Measurements from ENCODE around the gene PDE4D.
"Not testable (repeated sequence)": the region's sequence is repeated elsewhere in the genome, so short reads cannot be mapped to it uniquely, and the experiment has no call there.

Gene PDE4D

GRCh38 chr5:59071755-59072549, 821.6 kb downstream of the PDE4D start:
- no peak for DNase-seq (ENCODE audit: low read depth in 2 of 2)

- no peak for DNase-seq (ENCODE audit: low read depth in 2 of 2)
These were observed 824.0 kb downstream of the PDE4D start for GRCh38 chr5:59069438-59070079.

- no peak for DNase-seq (ENCODE audit: low read depth in 2 of 2)
These were observed 825.4 kb downstream of the PDE4D start for GRCh38 chr5:59067956-59068656.

- DNase-seq (ENCODE audit: low read depth in 2 of 2), result no peak
These were observed 827.0 kb downstream of the PDE4D start for GRCh38 chr5:59066367-59067163.

- no peak for DNase-seq (ENCODE audit: low read depth in 2 of 2)
These were observed 828.0 kb downstream of the PDE4D start for GRCh38 chr5:59065554-59065953.

DNA sequence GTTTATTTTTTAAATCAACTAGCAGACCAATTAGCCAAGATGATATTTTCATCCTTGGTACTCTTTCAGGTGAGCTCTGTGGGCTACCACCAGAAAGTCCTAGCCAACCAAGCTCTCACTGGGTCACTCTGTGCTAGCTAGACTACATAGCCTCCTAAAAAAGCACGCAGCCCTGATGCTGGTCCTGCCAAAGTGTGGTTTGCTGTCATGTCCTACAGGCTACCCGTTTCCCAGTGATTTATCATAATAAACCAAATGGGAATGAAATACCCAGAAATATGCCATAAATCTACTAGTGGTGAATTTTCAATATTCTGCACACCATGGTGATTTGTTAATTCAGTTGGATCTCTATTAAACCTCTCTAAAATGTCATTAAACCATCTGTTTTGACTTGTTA, 829.2 kb downstream of the PDE4D start:
- no peak for DNase-seq (ENCODE audit: low read depth in 2 of 2)

GRCh38 chr5:59062986-59063683, 830.4 kb downstream of the PDE4D start:
- DNase-seq (ENCODE audit: low read depth in 2 of 2), result no peak

- no peak for DNase-seq (ENCODE audit: low read depth in 2 of 2)
These were observed 832.1 kb downstream of the PDE4D start for GRCh38 chr5:59061377-59061776.

GRCh38 chr5:59058969-59059687, 834.4 kb downstream of the PDE4D start:
- no peak for DNase-seq (ENCODE audit: low read depth in 2 of 2)

- DNase-seq (ENCODE audit: low read depth in 2 of 2), result no peak
These were observed 835.3 kb downstream of the PDE4D start for GRCh38 chr5:59058237-59058636.

- DNase-seq (ENCODE audit: low read depth in 2 of 2), result not testable (repeated sequence)
These were observed 836.9 kb downstream of the PDE4D start for GRCh38 chr5:59056599-59056998.

DNA sequence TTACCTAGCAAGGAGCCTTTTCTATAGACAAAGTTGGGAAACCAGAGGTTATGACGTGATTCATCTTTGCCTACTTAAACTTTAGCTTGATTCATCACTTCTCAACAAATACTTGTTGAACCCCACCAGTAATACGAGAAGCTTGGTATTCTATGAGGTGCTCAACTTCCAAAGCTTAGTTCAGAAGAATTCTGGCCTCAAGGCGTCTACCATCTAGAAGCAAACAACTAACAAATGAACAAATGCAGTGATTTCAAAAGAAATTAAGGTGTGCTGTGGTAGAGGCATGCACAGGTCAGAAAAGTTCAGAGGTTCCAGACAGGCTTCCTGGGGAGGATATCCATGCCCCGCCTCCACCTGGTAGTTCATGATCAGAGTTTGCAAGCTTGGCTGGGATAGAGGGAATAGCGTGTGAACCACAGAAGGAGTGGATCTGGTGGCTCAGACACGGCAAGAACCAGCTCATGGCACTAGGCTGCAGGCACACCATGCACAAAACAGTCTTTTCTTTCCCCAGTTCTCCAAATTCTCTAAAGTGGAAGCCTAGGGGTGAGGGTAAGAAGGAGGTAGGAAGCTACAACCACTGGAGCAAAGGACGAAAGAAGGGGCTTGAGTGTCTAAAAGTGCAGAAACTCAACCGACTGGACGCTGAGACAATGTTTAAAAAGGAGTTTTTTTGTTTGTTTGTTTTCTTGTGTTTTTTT, 837.6 kb downstream of the PDE4D start:
- DNase-seq (ENCODE audit: low read depth in 2 of 2), result no peak

DNA sequence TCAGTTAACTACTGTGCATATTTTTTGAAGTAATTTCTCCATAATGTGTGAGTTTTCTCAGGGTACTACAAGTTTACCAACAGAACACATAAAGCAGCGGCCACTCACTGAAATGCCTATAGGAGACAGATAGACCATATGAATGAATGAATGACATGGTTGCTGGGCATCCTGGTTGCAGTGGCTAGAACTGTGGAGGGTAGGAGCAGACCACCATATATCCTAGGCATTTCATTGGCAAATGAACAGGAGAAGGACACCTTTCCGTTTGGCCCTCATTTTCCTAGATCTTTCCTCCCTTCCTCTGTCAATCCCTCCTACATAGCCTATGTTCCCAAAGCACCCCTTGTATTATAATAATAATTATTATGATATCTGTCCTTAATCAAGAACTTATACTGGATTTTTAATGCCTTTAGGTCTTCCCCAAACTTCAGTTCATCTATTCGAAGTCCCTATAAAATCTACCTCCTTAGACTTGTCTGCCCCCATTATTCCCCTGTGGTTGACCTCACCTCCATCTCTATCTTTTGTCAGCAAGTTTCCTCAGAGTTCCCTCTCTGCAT, 838.5 kb downstream of the PDE4D start:
- no peak for DNase-seq (ENCODE audit: low read depth in 2 of 2)

- DNase-seq (ENCODE audit: low read depth in 2 of 2), result no peak
These were observed 841.6 kb downstream of the PDE4D start for GRCh38 chr5:59051951-59052350.

DNA sequence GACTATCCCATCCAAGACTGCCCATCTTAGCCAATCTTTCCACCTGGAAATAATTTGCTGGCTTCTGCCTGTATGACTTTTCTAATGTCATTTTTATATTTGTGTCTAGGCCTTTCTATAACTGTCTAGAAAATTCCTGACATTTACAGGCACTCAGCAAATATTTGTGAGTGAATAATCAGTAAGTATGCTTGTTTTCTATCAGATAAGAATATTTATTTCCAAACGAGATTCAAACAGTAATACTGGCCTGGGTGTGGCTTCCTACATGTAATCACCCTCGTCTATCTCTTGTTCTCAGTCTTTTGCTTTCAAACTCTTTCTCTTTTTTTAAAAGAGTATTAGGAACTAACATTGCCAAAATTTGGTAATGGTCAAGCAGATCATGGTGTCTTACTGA, 844.4 kb downstream of the PDE4D start:
- no peak for DNase-seq (ENCODE audit: low read depth in 2 of 2)

DNA sequence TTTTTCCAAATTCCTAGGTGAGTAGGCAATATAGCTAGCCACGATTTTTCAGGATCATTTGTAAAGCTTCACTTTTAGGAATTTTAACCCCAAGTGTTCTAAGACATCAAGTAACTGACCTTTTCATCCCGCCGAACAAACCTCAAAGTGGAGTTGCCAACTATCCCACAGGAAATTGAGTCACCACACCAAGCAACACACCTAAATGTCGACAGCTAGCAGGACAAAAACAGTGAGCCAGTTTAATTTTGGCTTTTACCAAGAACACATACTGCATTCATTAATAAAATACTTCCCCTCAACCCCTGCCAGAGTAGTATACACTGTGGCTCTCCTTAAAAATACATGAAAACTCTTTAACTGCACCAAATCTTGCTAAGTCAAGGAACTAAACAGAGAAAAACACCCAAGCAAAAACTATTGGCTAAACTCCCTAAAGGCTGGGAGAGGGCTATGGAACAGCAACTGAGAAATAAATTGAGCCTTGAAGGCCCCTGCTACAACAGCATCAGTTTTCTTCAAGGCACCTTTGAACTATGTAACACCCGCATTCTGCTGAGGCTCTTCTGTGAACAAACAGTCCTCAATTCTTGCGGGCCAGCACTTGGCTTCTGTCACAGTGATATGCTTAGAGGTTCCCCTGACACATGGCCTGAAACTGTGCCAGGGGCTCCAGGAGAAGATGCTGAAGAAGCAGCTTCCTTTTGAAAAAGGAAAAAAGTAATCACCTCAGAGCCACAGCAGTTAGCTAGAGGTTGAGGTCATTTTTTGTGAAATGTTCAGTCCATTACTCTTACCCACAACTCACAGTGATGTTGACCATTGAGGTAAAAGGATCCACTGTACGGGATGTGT, 851.1 kb downstream of the PDE4D start:
- DNase-seq (ENCODE audit: low read depth in 2 of 2), result no peak

DNA sequence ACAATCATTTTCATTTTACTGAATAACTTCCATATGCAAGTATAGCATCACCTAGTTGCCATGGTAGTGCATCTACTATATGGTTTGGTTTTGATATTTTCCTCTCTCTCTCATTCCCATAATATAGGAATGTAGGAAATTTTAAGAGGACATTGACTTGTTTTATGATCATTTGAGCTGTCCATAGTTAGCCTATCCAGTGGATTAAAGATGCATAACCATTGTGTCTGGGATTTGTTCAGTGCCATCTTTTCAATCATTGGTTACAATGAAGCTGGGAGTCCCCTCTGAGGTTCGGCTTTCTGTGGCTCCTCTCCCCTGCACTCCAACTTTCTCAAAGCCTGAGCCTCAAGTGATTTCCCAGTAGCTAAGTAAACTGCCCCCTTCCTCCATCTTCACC, 852.2 kb downstream of the PDE4D start:
- no peak for DNase-seq (ENCODE audit: low read depth in 2 of 2)

- no peak for DNase-seq (ENCODE audit: low read depth in 2 of 2)
These were observed 852.7 kb downstream of the PDE4D start for GRCh38 chr5:59040804-59041201.

All from stimulated activated CD8-positive, alpha-beta memory T cell treated with anti-CD3 and anti-CD28 coated beads, Interleukin-2, amount 100 ng/mL, for 1 hour (primary cell).